DMS 273 (cell line): ENCODE data around the gene OPALIN.

Experiments used
- DNase-seq: peaks from one replicate; lab custom pipeline; 2025; ENCODE audit not compliant: unreplicated experiment; lab: John Stamatoyannopoulos, UW

Gene OPALIN

GRCh38 chr10:96374639-96374984 lies 15.8 kb upstream of the OPALIN start:
- DNase-seq = peak; percentile 29

GRCh38 chr10:96374004-96374403 lies 15.2 kb upstream of the OPALIN start:
- DNase-seq = no peak

GRCh38 chr10:96371356-96371755 lies 12.6 kb upstream of the OPALIN start:
- no peak for DNase-seq

- peak; percentile 76 for DNase-seq
Observed at GRCh38 chr10:96370584-96371157, 11.9 kb upstream of the OPALIN start.

- DNase-seq = no peak
Observed at GRCh38 chr10:96369890-96370583, 11.2 kb upstream of the OPALIN start.

- no peak for DNase-seq
Observed at GRCh38 chr10:96368971-96369370, 10.2 kb upstream of the OPALIN start.

GRCh38 chr10:96367470-96367869 lies 8.7 kb upstream of the OPALIN start:
- DNase-seq = no peak

GRCh38 chr10:96366508-96366907 lies 7.7 kb upstream of the OPALIN start:
- DNase-seq = no peak

GRCh38 chr10:96365571-96365970 lies 6.8 kb upstream of the OPALIN start:
- no peak for DNase-seq

- DNase-seq = no peak
Observed at GRCh38 chr10:96360766-96361165, 2.0 kb upstream of the OPALIN start.

- DNase-seq = no peak
Observed at GRCh38 chr10:96360331-96360730, 1.5 kb upstream of the OPALIN start.

GRCh38 chr10:96359616-96360015 lies 814 bp upstream of the OPALIN start:
- no peak for DNase-seq

GRCh38 chr10:96357038-96357620 lies 1.7 kb downstream of the OPALIN start:
- DNase-seq = no peak

- DNase-seq = peak; percentile 7
Observed at GRCh38 chr10:96352582-96352981, 6.2 kb downstream of the OPALIN start.

GRCh38 chr10:96352027-96352426 lies 6.8 kb downstream of the OPALIN start:
- DNase-seq = no peak

GRCh38 chr10:96346295-96346694 lies 12.5 kb downstream of the OPALIN start:
- DNase-seq = no peak

- DNase-seq = no peak
Observed at GRCh38 chr10:96345222-96345621, 13.6 kb downstream of the OPALIN start.

- no peak for DNase-seq
Observed at GRCh38 chr10:96344178-96344577, 14.6 kb downstream of the OPALIN start.

- DNase-seq = no peak
Observed at GRCh38 chr10:96342402-96342801, 16.4 kb downstream of the OPALIN start.

- DNase-seq = no peak
Observed at GRCh38 chr10:96341219-96342182, 17.3 kb downstream of the OPALIN start.
